GM21529 (cell line): ENCODE measurements around the gene SPEF1.
"Not testable (repeated sequence)": the region's sequence is repeated elsewhere in the genome, so short reads cannot be mapped to it uniquely, and the experiment has no call there.

Experiments
- ATAC-seq: cut with Tn5 transposase; IDR thresholded peaks from one replicate; pipeline ENCODE4 v1.9.1; 2021; ENCODE audit not compliant: unreplicated experiment

SPEF1 gene

GRCh38 chr20:3811467-3812258 is 30.4 kb upstream of the SPEF1 start:
- no peak for ATAC-seq

- ATAC-seq, result no peak
Observed at GRCh38 chr20:3808544-3808943, 27.3 kb upstream of the SPEF1 start.

- ATAC-seq, result no peak
Observed at GRCh38 chr20:3804781-3805180, 23.5 kb upstream of the SPEF1 start.

- no peak for ATAC-seq
Observed at GRCh38 chr20:3804254-3804751, 23.1 kb upstream of the SPEF1 start.

- ATAC-seq, result no peak
Observed at GRCh38 chr20:3803854-3804253, 22.6 kb upstream of the SPEF1 start.

- ATAC-seq, result no peak
Observed at GRCh38 chr20:3803289-3803688, 22.0 kb upstream of the SPEF1 start.

- ATAC-seq, result no peak
Observed at GRCh38 chr20:3802524-3803239, 21.4 kb upstream of the SPEF1 start.

- no peak for ATAC-seq
Observed at GRCh38 chr20:3801846-3802245, 20.6 kb upstream of the SPEF1 start.

- ATAC-seq, result no peak
Observed at GRCh38 chr20:3801299-3801698, 20.1 kb upstream of the SPEF1 start.

- no peak for ATAC-seq
Observed at GRCh38 chr20:3800878-3801260, 19.6 kb upstream of the SPEF1 start.

GRCh38 chr20:3800256-3800877 is 19.1 kb upstream of the SPEF1 start:
- no peak for ATAC-seq

- no peak for ATAC-seq
Observed at GRCh38 chr20:3798908-3799248, 17.6 kb upstream of the SPEF1 start.

GRCh38 chr20:3798373-3798768 is 17.1 kb upstream of the SPEF1 start:
- no peak for ATAC-seq

- ATAC-seq, result no peak
Observed at GRCh38 chr20:3797592-3798372, 16.5 kb upstream of the SPEF1 start.

GRCh38 chr20:3797226-3797545 is 15.9 kb upstream of the SPEF1 start:
- ATAC-seq, result no peak

- ATAC-seq, result no peak
Observed at GRCh38 chr20:3796477-3797225, 15.4 kb upstream of the SPEF1 start.

- ATAC-seq, result peak; percentile 70
Observed at GRCh38 chr20:3795511-3796468, 14.5 kb upstream of the SPEF1 start, which contains the start of gene CDC25B. TSS of gene CDC25B (plus strand) at chr20:3796310. CDS start at chr20:3796532, 222 bp downstream.

GRCh38 chr20:3794701-3795420 is 13.6 kb upstream of the SPEF1 start:
- ATAC-seq, result no peak

- ATAC-seq, result not testable (repeated sequence)
Observed at GRCh38 chr20:3794168-3794567, 12.9 kb upstream of the SPEF1 start.
